ENCODE measurements around the gene THAP5.

The THAP5 gene

DNA sequence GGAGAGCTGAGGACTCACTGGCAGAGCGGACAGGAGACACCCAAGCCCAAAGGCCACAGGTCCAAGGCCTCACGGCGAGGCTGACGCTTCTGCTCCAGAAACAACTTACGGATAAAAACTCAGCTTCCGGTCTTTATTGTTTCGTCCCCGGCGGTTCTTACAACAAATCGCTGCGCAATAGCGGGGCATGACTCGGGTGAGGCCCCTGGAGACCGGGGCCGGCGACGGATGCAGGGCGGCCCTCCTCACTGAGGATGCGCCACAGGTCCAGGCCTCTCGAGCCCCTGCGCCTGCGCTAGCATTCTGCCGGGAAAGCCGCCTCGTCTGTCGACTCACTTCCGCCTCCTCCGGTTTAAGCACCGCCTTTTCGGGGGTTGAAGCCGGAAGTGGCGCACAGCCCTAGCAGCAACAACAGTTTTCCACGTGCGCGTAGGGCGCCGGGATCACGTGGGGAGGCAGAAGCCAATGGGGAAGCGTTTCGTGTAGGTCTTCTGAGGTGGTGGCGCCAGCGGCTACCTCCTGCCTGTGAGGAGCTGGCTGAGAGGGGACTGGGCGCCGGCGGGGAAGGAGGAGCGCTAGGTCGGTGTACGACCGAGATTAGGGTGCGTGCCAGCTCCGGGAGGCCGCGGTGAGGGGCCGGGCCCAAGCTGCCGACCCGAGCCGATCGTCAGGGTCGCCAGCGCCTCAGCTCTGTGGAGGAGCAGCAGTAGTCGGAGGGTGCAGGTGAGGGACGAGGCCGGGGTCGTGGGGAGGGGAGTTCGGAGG lies at the start of gene THAP5, which contains the start of gene DNAJB9:
Gene THAP5 (minus strand): TSS at position 326 of the 765 bp plus-strand sequence. CDS start 137 bp downstream, at position 189.
Gene DNAJB9 (plus strand): TSS at position 494 of the 765 bp plus-strand sequence. CDS start 1,853 bp downstream, outside the sequence.
- no peak for TF ChIP-seq CTCF (IDR thresholded peaks at IDR 0.05)

- no peak for TF ChIP-seq CTCF (IDR thresholded peaks at IDR 0.05)
These were observed 48.5 kb upstream of the THAP5 start for GRCh38 chr7:108618056-108618455.

DNA sequence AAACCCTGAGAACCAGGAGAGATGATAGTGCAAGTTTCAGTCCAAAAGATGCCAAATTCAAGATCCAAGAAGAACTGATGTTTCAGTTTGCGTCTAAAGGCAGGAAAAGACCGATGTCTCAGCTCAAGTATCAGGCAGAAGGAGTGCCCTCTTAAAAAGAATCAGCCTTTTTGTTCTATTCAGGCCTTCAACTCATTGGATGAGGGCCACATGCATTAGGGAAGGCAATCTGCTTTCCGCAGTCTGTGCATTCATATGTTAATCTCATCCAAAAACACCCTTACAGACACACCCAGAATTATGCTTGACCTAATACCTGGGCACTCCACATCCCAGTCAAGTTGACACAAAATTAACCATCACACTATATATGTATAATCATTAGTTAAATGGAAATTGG lies 45.4 kb upstream of the THAP5 start:
- TF ChIP-seq CTCF (IDR thresholded peaks at IDR 0.05), result no peak

DNA sequence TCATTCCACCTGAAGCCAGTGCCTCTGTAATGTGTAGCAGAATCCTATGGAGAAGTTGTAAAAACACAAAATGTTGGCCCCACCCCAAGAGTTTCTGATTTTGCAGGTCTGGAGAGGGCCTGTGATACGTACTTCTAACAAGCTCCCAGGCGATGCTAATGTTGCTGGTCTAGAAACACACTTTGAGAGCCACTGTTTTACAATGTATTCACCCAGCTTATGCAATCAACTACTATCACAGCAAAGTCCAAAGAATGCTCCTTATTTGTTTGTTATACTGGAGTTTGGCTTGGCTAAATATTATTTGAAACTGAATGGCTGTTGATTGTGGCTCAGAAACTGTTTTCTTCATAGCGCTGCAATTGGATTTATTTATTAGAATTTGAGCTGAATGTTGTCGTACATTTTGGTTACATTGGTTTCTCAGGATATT lies 44.5 kb upstream of the THAP5 start:
- no peak for TF ChIP-seq CTCF (IDR thresholded peaks at IDR 0.05)

- peak; percentile 69 for TF ChIP-seq CTCF (IDR thresholded peaks at IDR 0.05)
These were observed 43.8 kb upstream of the THAP5 start for GRCh38 chr7:108613147-108613948.

- TF ChIP-seq CTCF (IDR thresholded peaks at IDR 0.05), result no peak
These were observed 41.8 kb upstream of the THAP5 start for GRCh38 chr7:108611268-108611667.

- TF ChIP-seq CTCF (IDR thresholded peaks at IDR 0.05), result no peak
These were observed 40.1 kb upstream of the THAP5 start for GRCh38 chr7:108609643-108610042.

Data from LNCAP (cell line).